Neural cell (in vitro differentiated cells): ENCODE results near the gene SERPINE1. TPM values are rescaled to one million over a fixed set of nuclear protein-coding genes. Genes with fewer than 3 reads are reported as not detected.

Source experiments
- H2AFZ ChIP-seq: fragments of 200-600, 300-800 bp; sonication (generic), shearing (Covaris generic); 2 replicates; pipeline ENCODE4 v1.6.0; 2014; ENCODE audit warnings: low read depth, mild to moderate bottlenecking, antibody characterized with exemption, low read length, moderate library complexity
- H3F3A ChIP-seq: fragments of 200-600 bp; shearing (Covaris generic); 2 replicates; pipeline ENCODE4 v1.6.1; 2016; ENCODE audit warnings: mild to moderate bottlenecking, moderate library complexity, mixed read lengths, antibody characterized with exemption, low read length; ENCODE audit not compliant: insufficient read depth, poor library complexity, severe bottlenecking
- H3K27ac ChIP-seq: fragments of 200-600, 300-800 bp; sonication (generic), shearing (Covaris generic); 2 replicates; pipeline ENCODE4 v1.5.1; 2014; ENCODE audit warnings: mild to moderate bottlenecking, low read length, moderate library complexity
- H3K27me3 ChIP-seq: fragments of 300-800, 200-600 bp; sonication (generic), shearing (Covaris generic); 2 replicates; pipeline ENCODE4 v1.6.0; 2014; ENCODE audit warnings: mild to moderate bottlenecking, low read depth, low read length, moderate library complexity; ENCODE audit not compliant: insufficient read depth
- H3K36me3 ChIP-seq: fragments of 300-800, 200-600 bp; sonication (generic), shearing (Covaris generic); 2 replicates; pipeline ENCODE4 v1.5.1; 2014; ENCODE audit warnings: mild to moderate bottlenecking, antibody characterized with exemption, low read length, moderate library complexity; ENCODE audit not compliant: insufficient read depth
- H3K4me2 ChIP-seq: fragments of 300-800, 200-600 bp; sonication (generic), shearing (Covaris generic); 2 replicates; pipeline ENCODE4 v1.6.0; 2014; ENCODE audit warnings: mild to moderate bottlenecking, low read length
- H3K4me3 ChIP-seq: fragments of 300-800, 200-600 bp; sonication (generic), shearing (Covaris generic); 2 replicates; pipeline ENCODE4 v1.5.1; 2014; ENCODE audit warnings: mild to moderate bottlenecking, low read length, moderate library complexity
- H3K79me2 ChIP-seq: fragments of 200-600 bp; shearing (Covaris generic); replicated peaks from 2 replicates; pipeline ENCODE4 v1.6.0; 2014; ENCODE audit warnings: mild to moderate bottlenecking, low read length, moderate library complexity; ENCODE audit not compliant: insufficient read depth
- H3K9ac ChIP-seq: fragments of 300-800, 200-600 bp; sonication (generic), shearing (Covaris generic); 2 replicates; pipeline ENCODE4 v1.6.1; 2016; ENCODE audit warnings: mild to moderate bottlenecking, low read length, mixed read lengths
- H3K9me2 ChIP-seq: fragments of 200-600 bp; shearing (Covaris generic); 2 replicates; pipeline ENCODE4 v1.6.1; 2016; ENCODE audit warnings: mild to moderate bottlenecking, low read length, mixed read lengths; ENCODE audit not compliant: insufficient read depth
- H3K9me3 ChIP-seq: fragments of 200-600, 300-800 bp; sonication (generic), shearing (Covaris generic); 2 replicates; pipeline ENCODE4 v1.6.1; 2016; ENCODE audit warnings: mild to moderate bottlenecking, mixed run types, low read length, moderate library complexity, mixed read lengths
- H4K20me1 ChIP-seq: fragments of 200-600 bp; shearing (Covaris generic); 2 replicates; pipeline ENCODE4 v1.6.1; 2016; ENCODE audit warnings: mild to moderate bottlenecking, mixed run types; ENCODE audit not compliant: insufficient read depth
- CTCF ChIP-seq: fragments of 450-650 bp; IDR thresholded peaks from 2 replicates; pipeline ENCODE4 v1.5.1; 2014; ENCODE audit warnings: antibody characterized with exemption, mild to moderate bottlenecking, moderate library complexity; ENCODE audit not compliant: poor library complexity, severe bottlenecking
- EP300 ChIP-seq: fragments of 450-650 bp; conservative IDR thresholded peaks from 2 replicates; pipeline ENCODE4 v1.6.1; 2014; ENCODE audit warnings: antibody characterized with exemption, mild to moderate bottlenecking, moderate library complexity; ENCODE audit not compliant: poor library complexity, severe bottlenecking
- EZH2 ChIP-seq: fragments of 200-600, 300-800 bp; shearing (Covaris generic), sonication (generic); IDR thresholded peaks from 2 replicates; pipeline ENCODE4 v1.6.1; 2014; ENCODE audit warnings: antibody characterized with exemption, low read length, borderline replicate concordance, mild to moderate bottlenecking; ENCODE audit not compliant: insufficient read depth, poor library complexity, severe bottlenecking
- MXI1 ChIP-seq: fragments of 450-650 bp; conservative IDR thresholded peaks from 2 replicates; pipeline ENCODE4 v1.6.1; 2014; ENCODE audit warnings: antibody characterized with exemption, mild to moderate bottlenecking; ENCODE audit not compliant: poor library complexity, severe bottlenecking
- POLR2AphosphoS5 ChIP-seq: IDR thresholded peaks from 2 replicates; pipeline ENCODE4 v1.6.1; 2012
- RAD21 ChIP-seq: fragments of 450-650 bp; conservative IDR thresholded peaks from 2 replicates; pipeline ENCODE4 v1.6.1; 2014; ENCODE audit warnings: antibody characterized with exemption, mild to moderate bottlenecking, moderate library complexity
- REST ChIP-seq: IDR thresholded peaks from 2 replicates; pipeline ENCODE4 v1.6.1; 2012; ENCODE audit warnings: borderline replicate concordance
- SMC3 ChIP-seq: fragments of 450-650 bp; conservative IDR thresholded peaks from 2 replicates; pipeline ENCODE4 v1.6.1; 2014; ENCODE audit warnings: antibody characterized with exemption, mild to moderate bottlenecking, moderate library complexity; ENCODE audit not compliant: poor library complexity
- TAF1 ChIP-seq: IDR thresholded peaks from 2 replicates; pipeline ENCODE4 v1.6.1; 2012; ENCODE audit warnings: low read depth
- polyA plus RNA-seq: library from polyadenylated mRNA; depleted of rRNA; stranded (reverse); fragments of >200 nt; gene quantifications from 2 replicates; pipeline ENCODE4 v1.2.3, GENCODE V29; 2014

Gene SERPINE1
- polyA plus RNA-seq, 1 donor from 2014 or later: 0.12 TPM

- TF ChIP-seq RAD21 (no peak), SMC3 (no peak), EP300 (no peak)
- H2AFZ ChIP-seq: no peak overlapping the region
Observed at GRCh38 chr7:101113836-101114235, 13.1 kb upstream of the SERPINE1 start.

GRCh38 chr7:101114492-101114891, 12.4 kb upstream of the SERPINE1 start:
- TF ChIP-seq RAD21 (no peak), REST (no peak), POLR2AphosphoS5 (no peak), MXI1 (no peak), EZH2 (no peak), TAF1 (no peak), SMC3 (no peak), CTCF (no peak), EP300 (no peak)
- Histone ChIP-seq H3K9me3 (no peaks in the 10 kb centered on the region), H3K4me2 (no peak overlapping the region), H3K79me2 (no peaks in the 10 kb centered on the region), H3F3A (no peaks in the 10 kb centered on the region), H2AFZ (no peak overlapping the region), H3K9me2 (no peaks in the 10 kb centered on the region), H3K36me3 (no peaks in the 10 kb centered on the region), H4K20me1 (no peaks in the 10 kb centered on the region), H3K27me3 (no peaks in the 10 kb centered on the region), H3K9ac (no peak overlapping the region), H3K27ac (no peak overlapping the region), H3K4me3 (no peak overlapping the region)

More at GRCh38 chr7:101113836-101114235, 13.1 kb upstream of the SERPINE1 start:
- H3K9me2 ChIP-seq: no peaks in the 10 kb centered on the region
- no peak overlapping the region for H3K9ac ChIP-seq
- H3F3A ChIP-seq: no peaks in the 10 kb centered on the region
- H3K4me3 ChIP-seq: no peak overlapping the region
- no peaks in the 10 kb centered on the region for H3K79me2 ChIP-seq
- H3K9me3 ChIP-seq: no peaks in the 10 kb centered on the region
- no peaks in the 10 kb centered on the region for H4K20me1 ChIP-seq
- H3K27me3 ChIP-seq: no peaks in the 10 kb centered on the region
- H3K36me3 ChIP-seq: no peaks in the 10 kb centered on the region
- no peak overlapping the region for H3K4me2 ChIP-seq
- H3K27ac ChIP-seq: no peak overlapping the region

- H3K27me3 ChIP-seq: no peaks in the 10 kb centered on the region
- H3K4me2 ChIP-seq: no peak overlapping the region
- no peaks in the 10 kb centered on the region for H3K9me2 ChIP-seq
- H3K27ac ChIP-seq: no peak overlapping the region
- no peak for TF ChIP-seq POLR2AphosphoS5
- TF ChIP-seq REST: no peak
- no peak for TF ChIP-seq RAD21
- TF ChIP-seq MXI1: no peak
- no peak for TF ChIP-seq CTCF
- no peak for TF ChIP-seq SMC3
- no peak for TF ChIP-seq TAF1
- no peak for TF ChIP-seq EZH2
- TF ChIP-seq EP300: no peak
- H3K36me3 ChIP-seq: no peaks in the 10 kb centered on the region
- H2AFZ ChIP-seq: no peak overlapping the region
- H3K4me3 ChIP-seq: no peak overlapping the region
- no peaks in the 10 kb centered on the region for H4K20me1 ChIP-seq
- H3K9ac ChIP-seq: no peak overlapping the region
- no peaks in the 10 kb centered on the region for H3K9me3 ChIP-seq
- H3F3A ChIP-seq: no peaks in the 10 kb centered on the region
- H3K79me2 ChIP-seq: no peaks in the 10 kb centered on the region
Observed at GRCh38 chr7:101115215-101115614, 11.7 kb upstream of the SERPINE1 start.
